GM10266 (cell line): ENCODE results near the gene ST8SIA6.

ENCODE experiments used
- DNase-seq: peaks from one replicate; pipeline ENCODE4 v3.0.0; 2012; ENCODE audit errors: extremely low spot score
- TF ChIP-seq, protein P1 (sequence below): IDR thresholded peaks from 2 replicates; pipeline ENCODE4 v1.5.1; 2012; ENCODE audit warnings: mild to moderate bottlenecking, low read depth; ENCODE audit not compliant: control insufficient read depth, insufficient read depth; ENCODE audit errors: missing control alignments

ST8SIA6 gene

DNA sequence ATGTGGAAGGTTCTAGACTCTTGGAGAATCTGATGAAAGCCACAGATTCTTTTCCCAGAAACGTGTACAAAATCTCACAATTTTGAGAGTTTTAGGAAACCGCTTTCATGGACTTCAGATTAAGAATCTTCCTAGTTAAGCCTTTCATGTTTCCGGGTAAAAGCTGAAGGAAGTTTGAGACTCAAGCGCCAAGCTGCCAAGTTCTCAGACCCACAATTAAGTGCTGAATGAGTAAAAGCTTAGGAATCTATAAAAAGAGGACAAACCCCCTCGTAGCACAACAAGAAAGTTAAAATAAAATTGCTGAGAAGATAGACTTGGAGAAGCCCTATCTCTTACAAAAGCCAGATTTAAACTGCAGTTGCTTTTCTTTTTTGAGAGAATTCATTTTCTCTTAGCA, 99.6 kb downstream of the ST8SIA6 start:
- no peak for DNase-seq
- TF ChIP-seq, protein P1, sequence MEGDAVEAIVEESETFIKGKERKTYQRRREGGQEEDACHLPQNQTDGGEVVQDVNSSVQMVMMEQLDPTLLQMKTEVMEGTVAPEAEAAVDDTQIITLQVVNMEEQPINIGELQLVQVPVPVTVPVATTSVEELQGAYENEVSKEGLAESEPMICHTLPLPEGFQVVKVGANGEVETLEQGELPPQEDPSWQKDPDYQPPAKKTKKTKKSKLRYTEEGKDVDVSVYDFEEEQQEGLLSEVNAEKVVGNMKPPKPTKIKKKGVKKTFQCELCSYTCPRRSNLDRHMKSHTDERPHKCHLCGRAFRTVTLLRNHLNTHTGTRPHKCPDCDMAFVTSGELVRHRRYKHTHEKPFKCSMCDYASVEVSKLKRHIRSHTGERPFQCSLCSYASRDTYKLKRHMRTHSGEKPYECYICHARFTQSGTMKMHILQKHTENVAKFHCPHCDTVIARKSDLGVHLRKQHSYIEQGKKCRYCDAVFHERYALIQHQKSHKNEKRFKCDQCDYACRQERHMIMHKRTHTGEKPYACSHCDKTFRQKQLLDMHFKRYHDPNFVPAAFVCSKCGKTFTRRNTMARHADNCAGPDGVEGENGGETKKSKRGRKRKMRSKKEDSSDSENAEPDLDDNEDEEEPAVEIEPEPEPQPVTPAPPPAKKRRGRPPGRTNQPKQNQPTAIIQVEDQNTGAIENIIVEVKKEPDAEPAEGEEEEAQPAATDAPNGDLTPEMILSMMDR, result no peak

DNA sequence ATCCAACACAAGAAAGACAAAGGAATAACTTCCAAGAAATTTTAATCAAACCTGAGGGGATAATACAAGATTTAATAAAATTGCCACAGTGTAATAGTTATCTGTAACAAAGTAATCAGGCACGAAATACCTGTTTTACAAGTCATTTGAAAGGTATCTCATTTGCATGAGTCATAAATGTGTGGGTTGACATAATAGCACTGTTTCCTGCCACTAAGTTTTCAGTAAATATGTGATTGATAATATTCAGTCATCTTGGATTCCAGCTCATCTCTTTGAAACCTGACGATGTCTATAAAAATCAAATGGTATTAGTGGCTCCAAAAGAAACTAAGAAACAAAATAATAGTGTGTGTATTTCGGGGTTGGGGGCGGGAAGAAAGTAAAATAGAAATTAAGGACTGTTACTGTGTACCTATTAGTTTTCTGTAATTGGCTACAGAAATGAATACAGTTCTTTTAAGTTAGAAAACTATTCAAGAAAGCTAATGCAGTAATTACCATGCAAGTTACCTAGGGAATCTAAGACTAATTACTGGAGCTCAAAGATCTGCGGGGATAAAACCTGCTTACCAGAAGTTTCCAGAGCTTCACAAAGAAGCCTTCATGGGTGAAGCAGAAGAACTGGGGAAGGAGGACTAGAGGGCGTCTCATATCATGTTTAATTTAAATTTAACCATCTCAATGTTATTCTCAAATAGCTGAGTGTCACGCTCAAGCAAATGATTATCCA, 100.7 kb downstream of the ST8SIA6 start:
- no peak for DNase-seq
- TF ChIP-seq, protein P1, result no peak

DNA sequence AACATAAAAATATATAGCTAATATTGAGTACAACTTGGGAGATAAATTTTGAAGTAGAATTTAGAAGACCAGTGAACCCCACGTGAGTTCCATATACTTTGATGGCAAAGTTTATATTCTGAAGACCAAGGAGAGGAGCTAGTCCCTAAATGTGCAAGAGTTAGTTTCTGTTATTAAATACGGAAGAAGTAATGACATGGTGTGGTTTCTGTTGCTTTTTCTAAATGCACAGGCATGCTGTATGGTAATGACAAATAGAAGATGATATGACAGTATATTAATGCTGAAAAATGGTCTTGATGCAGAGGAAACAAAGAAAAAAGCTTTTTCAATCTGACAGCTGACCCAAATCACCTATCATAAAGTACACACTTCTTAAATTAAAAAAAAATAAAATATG, 101.8 kb downstream of the ST8SIA6 start:
- DNase-seq, result no peak
- TF ChIP-seq, protein P1, result no peak

DNA sequence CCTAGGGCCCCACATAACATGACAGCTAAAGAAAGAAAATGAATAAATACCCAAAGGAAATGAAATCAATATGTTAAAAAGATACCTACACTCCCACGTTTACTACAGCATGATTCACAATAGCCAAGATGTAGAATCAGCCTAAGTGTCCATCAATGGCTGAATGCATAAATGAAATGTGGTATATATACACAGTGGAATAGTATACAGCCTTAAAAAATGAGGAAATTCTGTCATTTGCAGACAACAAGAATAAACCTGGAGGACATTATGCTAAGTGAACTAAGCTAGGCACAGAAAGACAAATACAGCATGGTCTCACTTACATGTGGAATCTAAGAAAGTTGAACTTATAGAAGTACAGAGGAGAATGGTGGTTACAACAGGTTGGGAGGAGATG, 102.9 kb downstream of the ST8SIA6 start:
- TF ChIP-seq, protein P1, result no peak

DNA sequence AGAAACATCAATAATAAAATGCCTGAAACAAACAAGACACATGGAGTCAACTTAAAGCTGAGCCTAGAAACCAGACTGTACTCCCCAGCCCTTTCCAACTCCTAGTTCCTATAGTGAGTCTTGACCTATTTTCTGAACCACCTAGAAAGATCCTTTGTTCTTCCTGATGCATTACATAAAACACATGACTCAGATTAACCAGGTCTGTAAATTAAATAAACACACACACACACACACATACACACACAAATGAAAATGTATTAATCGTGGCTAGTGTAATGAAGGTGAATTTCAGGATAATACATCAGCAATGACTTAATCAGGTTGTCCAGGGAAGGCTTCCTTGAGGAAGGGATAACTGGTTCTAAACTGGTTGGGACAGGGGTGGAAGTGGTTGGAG, 104.7 kb downstream of the ST8SIA6 start:
- TF ChIP-seq, protein P1, result no peak
- no peak for DNase-seq

More for the DNA sequence above, 102.9 kb downstream of the ST8SIA6 start:
- no peak for DNase-seq

DNA sequence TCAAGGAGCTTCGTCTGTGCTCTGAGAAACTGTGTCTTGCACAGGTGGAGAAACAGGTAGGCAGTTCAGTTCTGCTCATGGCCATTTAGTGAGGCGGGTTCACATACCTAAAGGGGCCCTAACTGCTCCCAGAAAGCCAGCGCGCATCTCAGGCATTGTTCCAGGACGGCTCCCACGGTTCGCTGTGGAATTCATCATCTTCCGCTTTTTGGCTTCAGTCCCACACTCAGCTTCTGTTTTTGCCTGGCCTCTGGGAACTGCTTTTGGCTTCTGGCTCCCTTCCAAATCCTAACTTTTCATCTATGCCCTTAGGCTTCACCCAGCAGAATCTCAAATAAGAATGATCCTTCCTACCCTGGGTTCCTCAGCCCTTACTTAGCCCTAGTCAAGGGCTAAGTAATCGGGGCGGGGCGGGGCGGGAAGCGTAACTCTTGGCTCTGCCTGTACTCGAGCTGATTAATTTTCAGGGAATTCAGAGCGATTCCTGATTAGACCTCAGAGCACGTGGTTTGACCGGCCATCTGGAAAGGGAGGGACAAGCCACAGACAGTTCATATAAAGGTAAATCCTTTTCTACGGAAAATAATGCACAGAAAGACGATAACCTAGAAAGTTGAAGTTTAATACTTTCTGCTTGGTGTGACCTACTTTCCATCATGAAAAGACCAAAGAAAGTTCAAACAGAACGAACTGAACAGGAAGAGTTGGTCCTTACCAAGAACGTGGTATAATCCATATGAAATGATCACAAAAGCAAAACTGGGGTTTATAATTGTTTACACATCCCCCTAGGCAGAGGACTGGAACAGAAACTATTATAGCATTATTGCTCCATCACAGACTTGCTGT, 105.7 kb downstream of the ST8SIA6 start:
- DNase-seq, result no peak
- TF ChIP-seq, protein P1, result no peak
